Measurements from ENCODE around the gene PYGM.

The PYGM gene

DNA sequence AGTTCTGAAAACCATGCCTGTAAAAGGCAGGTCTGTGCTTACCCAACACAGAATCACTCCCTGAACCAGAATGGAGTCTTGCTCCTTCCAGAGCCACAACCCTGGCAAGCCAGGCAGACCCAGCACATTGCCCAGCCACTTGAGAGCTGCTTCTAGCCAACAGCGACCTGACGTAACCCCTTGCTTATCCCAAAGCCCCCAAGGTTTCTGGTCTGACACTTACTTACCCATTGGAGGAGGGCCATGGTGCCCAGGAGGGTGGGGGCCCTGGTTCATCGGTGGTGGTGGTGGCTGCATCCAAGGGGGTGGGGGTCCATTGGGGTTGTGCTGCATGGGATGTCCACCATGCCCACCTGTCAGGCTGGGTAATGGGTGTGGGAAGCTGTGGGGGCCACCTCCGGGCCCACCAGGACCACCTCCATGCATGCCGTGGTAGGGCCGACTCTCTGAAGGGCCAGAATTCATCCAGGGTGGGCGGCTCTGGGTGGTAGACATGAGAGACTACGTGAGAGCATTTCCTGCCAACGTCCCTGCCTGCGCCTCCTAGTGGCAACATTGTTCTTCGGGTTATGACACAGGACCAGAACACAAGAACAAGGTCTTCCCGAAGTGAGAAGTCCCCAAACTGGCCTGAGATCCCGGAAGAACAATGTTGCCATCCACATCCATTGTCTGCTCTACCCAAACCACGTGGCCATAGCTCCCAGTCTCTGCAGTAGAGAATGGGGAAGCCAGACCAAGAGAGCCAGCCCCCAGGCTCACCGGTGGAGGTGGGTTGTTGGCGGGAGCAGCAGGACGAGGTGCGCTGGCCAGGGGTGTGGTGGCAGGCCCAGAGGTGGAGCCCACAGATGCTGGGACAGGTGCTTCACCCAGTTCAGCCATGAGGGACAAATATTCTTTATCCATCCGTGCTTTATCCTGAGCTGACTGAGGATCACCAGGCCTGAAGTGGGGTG, 7.8 kb upstream of the PYGM start:
- DNase-seq (ENCODE audit: low read depth in 2 of 2), result peak; percentile 65 to 73

DNA sequence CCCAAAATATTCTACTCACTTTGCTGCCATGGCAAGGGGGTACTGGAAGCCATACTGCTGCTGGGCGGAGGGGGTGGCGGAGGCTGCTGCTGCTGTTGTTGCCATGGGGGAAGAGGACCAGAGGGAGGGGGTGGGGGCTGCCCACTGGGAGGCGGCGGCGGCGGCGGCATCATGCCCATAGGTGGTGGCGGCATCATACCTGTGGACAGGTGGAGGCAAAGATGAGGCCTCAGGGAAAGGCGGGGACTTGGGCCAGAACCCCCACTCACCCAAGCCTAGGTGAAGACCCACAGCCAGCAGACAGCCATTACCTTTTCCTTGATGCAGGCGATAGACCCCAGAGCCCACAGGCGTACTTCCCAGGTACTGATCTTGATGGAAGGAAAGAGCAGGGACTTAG, 7.1 kb upstream of the PYGM start:
- DNase-seq (ENCODE audit: low read depth in 2 of 2), result no peak

DNA sequence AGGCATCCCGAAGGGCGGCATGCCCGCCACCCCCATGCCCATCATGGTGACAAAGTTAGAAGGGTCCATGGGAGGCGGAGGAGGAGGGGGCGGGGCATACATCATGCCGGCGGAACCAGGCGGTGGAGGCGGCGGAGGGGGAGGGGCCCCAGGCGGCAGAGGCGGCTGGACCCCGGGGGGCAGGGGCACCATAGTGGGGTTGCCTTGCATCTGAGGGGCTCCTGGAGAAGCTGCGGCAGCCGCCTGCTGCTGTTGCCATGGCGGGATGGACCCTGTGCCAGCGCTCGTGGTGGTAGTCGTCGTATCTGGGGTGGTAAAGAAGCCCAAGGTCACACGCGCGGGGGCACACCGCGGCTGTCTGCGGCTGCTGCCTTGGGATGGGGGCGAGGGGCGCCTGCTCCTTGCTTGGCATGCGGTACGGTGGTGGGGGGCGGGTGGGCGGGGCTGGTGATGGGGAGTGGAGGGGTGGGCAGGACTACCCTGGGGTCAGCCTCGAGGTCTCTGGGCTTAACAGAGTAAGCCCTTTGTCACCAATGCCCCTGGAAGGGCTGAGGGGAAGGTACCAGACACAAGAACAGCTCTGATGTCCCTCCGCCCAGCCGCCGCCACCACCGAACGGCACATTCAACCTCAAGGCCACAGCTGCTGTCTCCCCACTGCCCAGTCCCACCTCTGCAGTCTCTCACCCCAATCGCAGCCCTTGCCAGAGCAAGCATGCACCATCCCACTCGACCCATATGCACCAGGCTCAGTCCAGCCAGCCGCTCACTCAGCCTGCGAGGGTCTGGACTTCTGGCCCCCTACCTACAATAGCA, 6.3 kb upstream of the PYGM start:
- DNase-seq (ENCODE audit: low read depth in 2 of 2), result no peak

DNA sequence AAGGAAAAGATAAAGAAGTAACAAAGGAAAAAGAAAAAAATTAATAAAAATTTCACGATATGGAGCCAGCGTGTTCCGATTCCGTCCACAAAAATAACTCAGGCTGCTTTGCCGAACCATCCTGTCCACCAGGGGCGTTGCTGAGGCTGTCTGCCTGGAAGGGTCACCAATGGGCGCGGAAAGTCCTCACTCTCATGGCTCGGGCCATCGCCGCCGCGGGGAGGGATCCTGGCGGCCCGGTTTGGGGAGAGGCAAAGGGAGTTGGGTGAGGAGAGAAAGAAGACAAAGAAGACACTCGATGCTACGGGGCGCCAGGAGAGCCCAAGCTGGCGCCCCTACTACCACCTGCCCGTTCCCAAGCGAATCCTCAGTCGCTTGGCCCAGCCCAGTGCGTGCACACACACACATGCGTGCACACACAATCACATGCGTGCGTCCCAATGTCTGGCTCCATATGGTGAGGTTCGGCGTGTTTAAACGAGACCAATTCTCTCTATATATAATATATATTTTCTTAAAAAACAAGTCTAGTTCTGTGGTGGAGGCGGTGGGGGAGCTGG, 5.6 kb upstream of the PYGM start:
- no peak for DNase-seq (ENCODE audit: low read depth in 2 of 2)

DNA sequence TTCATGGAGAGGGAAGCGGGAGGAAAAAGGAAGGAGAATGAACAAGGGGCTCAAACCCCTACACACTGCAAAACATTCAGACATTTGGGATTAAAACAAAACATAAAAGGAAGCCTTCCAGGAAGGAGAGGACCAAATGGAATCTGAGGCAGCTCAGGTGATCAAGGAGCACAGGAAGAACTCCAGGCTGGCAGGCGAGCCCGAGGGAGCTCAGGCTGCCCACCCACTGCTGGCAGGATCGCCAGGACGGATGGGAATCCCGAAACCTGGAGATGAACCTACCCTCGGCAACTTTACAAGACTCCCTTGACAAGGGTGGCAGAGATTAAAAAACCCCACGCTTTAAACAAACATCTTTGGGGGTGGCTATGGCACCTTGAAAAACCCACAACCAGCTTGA, 5.0 kb upstream of the PYGM start:
- DNase-seq (ENCODE audit: low read depth in 2 of 2), result no peak

DNA sequence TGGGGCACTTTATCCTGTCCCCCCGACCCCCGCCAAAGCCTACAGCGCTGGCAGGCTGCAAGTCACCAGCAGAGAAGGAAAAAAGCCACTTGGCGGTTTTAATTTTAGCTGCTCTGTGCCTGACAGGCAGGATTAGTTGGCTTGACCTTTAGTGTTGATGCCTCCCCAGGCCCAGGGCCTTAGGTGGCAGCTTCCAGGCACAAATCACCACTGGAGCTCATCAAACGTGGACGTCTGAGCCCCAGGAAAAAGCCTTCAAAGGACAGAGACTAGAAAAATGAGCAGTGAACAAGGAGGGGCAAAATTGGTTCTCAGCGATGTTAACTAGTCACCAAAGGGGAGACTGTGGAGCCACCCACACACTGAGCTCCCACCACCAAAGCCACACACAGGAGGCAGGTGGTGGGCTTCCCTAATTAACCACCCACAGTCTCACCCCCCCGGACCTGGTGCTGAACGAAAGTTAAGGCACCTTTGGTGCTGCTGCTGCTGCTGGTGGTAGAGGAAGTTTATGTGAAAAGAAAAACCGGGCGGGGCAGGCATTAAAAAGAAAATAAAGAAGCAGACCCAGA, 4.4 kb upstream of the PYGM start:
- no peak for DNase-seq (ENCODE audit: low read depth in 2 of 2)

DNA sequence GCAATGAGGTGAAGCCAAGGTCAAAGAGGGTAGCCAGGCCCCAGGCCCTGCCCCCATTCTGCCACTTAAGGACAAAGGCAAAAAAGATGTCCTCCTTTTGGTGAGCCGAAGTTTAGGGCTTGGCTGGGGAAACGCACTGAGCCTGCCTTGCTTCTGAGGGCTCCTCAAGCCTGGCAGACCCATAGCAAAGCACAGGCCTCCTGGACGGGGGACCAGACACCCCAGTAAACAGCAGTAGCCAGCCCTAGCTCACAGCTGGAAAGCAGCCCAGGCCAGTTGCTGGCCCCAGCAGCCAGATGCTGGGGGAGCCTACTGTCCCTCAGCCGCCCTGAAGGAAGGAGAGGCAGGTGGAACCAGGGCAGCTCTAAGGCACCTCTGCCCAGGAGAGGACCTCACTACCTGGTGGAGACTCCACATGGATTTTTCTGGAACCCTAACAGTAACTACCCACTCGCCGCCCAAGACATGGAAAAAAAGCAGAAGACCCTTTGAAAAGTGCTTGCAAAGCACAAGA, 3.8 kb upstream of the PYGM start:
- no peak for DNase-seq (ENCODE audit: low read depth in 2 of 2)

DNA sequence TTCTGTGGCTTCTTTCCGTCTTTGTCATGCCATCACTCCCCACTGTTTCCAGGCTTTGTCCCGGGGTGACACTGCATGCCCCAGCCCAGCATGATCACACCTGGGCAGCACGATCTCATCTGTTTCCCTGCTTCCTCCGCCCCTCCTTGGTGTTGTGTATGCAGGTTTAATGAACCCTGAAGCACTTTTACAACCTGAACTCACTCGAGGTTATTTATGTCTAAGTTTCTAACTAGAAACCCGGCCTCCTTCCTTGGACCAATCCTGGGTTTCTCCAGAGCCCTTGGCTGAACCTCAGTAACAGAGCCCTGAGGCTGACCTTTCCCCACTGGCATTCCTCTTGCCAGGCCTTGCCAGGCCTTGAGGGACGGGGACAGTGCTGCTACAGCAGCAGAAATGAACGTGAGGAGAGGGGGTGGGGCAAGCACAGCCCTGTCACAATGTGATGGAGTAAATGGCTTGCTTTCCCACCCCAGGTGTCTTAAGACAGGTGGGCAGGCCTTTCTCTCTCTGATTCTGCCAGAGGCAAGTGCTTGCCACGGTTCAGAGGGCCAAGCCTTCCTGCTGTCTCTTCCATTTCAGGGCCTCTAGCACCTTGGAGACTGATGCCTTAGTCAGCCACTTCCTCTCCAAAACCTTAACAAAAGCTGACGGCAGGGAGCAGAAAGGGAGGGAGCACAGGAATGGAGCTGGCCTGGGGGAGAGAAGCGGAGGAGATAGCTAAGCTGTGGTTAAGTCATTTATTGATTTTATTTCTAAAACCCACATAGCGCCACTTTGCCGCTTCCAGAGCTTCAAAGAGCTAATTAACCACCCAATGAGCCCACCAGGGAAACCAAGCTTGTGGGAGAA, 3.1 kb upstream of the PYGM start:
- DNase-seq (ENCODE audit: low read depth in 2 of 2), result no peak

DNA sequence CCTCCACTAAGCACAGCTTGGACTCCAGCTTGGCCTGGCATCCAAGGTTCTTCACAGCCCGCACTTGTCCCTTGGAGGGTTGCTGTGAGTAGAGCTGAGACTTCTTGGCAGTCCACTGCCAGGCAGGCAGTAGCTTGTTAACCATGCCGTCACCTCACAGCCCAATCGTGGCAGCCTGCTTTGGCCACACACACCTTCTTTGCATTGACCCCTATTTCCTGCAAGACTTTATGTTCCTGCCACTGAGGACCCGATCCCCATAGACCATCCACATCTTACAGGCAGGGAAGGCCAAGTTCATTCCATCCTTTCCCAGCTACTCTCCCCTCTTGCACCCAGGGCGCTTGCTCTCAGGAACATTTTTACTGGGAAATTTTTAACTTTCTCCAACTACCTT, 2.5 kb upstream of the PYGM start:
- no peak for DNase-seq (ENCODE audit: low read depth in 2 of 2)

DNA sequence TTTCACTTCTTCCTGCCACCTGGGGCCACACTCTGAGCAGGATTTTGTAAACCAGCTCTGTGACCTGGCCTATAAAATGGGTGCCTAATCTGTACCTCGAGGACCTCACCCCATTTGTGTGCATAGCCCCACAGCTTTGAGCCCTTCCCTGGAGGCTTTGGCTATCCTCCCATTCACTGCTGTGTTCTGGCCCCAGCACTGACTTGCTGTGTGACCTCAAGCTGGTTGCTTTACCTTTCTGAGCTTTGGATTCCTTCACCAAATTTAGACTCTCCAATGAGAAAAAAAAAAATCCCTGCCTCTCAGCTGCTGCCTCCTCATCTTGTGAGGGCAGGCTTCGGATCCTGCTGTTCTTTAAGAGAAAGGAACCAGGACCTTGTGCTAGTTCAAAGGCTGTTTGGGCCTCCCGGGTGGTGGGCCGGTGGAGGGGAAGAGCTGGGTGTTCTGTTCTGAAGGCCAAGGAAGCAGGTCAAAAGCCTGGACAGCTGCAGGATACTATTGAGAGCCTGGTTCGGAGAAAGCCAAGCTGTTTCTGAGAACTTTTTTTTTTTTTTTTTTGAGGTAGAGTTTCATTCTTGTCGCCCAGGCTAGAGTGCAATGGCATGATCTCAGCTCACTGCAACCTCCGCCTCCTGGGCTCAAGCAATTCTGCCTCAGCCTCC, 1.1 kb upstream of the PYGM start:
- no peak for DNase-seq (ENCODE audit: low read depth in 2 of 2)

DNA sequence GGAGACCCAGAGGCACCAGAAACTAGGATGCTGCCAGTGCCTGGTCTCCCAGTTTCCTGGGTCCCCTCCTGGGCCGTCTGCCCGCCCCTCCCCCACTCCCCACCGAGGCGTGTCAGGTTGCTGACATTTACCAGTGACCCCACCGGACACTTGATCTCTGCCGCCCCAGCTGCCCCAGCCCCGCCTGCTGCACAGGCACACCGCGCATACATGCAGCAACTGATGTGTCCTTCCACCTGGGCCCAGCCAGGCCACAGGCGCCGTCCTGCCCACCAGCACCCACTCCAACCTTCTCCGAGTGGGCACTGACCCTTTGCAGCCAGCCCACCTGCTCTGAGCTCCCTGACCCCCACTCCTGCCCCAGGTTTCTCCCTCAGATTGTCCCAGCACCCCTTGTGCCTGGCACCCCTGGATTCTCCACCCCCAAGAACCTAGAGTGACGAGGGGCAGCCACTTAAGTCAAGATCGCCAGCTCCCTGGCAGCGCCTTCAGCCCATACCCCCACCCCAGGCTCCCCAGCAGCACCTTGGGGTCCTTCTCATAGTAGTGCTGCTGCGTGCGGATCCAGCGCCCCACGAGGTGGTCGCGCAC, 548 bp downstream of the PYGM start:
- no peak for DNase-seq (ENCODE audit: low read depth in 2 of 2)

DNA sequence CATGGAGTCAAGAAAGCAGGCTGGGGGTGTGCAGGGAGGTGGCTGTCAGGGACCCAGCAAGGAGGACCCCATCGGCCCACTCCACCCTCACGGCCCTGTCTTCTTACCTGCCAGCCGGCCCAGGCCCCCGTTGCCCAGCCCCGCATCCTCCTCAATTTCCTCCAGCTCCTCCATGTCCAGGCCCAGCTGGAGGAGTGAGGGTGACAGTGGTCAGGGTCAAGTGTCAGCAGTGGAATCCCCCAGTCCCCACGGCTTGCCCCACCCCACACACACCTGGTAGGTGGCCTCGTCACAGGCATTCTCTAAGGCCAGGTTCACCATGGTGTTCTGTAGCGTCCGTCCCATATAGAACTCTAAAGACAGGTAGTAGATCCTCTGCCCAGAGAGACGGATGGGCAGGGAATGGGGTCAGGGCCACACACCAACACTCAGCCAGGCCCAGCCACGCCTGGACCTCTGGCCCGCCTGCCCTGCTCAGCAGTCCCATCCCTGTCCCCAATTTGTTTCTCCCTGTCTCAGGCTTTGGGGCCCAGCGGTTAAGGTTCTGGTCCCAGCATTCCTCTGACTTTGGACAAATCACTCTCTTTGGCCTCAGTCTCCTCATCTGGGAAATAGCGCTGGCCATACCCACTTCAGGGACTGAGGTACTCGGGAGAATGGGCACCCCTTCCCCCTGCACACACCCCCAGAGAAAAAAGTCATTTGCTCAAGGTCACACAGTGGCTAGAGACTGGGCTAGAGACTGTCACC, 1.3 kb downstream of the PYGM start:
- no peak for DNase-seq (ENCODE audit: low read depth in 2 of 2)

DNA sequence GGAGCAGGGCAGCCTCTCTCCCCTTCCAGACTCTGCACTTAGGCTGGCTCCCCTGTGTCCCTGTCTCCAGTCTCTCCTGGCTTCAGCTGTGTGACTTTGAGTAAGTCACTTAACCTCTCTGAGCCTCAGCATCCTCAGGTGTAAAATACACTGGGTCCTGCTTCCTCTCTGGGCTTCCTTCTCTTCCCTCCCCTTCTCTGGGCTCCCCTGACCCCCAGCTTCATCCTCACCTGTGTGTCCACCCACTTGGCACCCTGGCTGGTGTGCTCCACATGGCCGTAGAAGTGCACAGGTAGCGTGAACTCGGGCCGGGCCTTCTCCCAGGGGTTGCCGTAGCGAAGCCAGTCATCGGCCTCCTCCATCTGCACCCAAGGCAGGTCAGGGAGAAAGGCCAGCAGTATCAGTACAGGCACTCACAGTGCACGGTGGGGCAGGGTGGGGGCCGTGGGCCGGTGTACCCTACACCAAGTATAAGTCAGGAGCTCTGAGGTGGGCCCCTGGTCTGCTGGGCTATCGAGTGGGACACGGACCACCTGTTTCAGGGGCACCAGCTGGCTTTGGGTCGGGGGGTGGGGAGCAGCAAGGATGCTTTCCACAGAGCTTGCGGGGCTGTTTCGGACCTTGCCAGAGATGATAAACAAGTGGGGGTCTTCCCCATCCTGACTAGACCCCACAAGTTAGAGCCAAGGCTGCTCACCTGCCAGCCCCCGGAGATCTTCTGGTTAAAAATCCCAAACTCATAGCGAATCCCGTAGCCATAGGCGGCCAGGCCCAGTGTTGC, 2.0 kb downstream of the PYGM start:
- no peak for DNase-seq (ENCODE audit: low read depth in 2 of 2)

DNA sequence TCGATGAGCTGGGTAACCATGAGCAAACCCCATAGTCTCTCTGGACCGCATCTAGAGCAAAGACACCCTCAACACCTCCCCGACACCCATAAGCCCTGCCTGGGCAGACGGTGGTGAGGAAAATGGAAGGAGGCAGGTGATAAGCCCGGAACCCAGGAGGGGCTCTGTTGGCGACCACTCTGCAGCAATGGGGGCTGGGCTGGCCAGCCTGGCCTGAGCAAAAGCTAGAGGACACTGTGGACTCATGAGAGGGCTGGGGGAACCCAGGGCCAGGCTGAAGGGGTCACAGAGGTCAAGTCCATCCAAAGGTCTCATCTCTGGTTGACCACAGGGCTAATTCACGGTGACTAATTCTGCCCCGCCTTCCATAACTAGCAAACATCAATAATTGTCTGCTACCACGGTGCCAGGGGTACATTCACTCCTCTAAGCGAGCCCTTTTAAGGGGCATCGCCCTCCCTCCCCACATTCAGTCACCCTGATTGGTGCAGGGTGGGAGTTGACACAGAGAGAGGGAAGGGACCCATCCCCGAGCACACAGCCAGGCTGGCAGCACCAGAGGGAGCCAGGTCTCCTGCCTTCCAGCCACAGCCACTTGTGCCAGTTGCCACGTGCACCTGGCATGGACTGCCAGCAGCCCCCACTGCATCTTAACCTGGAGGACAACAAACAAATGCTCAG, 4.0 kb downstream of the PYGM start:
- DNase-seq (ENCODE audit: low read depth in 2 of 2), result no peak

DNA sequence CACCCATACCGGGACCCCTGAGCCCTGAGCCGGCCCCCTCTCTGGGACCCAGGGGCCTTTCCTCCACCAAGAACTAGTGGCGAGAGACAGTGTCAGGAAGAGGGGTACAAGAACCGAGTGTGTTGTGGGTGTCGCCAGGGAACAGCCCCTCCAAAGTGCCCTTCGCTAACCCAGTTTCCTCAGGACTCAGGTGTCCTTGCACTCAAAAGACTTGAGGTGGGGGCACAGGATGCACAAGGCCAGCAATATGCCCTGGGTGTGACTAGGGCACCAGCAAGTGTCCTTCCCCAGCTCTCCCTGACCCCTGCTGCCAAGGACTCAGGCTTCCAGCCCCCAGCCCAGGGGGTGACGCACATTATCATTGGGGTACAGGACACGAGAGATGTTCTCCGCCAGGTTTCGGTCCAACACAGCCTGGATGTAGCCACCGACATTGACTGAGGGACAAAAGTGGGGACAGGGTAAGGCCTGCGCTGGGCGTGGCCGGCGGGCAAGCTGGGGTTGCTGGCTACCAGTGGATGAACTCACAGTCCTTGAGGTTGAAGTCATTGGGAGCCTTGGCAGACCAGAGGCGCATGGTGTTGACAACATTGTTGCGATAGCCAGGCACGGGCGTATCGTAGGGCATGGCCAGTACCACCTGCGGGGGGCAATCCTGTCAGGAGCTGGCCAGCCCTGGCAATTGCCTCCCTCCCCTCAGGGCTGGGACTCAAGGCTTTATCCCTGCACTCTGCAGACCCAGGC, 4.7 kb downstream of the PYGM start:
- no peak for DNase-seq (ENCODE audit: low read depth in 2 of 2)

DNA sequence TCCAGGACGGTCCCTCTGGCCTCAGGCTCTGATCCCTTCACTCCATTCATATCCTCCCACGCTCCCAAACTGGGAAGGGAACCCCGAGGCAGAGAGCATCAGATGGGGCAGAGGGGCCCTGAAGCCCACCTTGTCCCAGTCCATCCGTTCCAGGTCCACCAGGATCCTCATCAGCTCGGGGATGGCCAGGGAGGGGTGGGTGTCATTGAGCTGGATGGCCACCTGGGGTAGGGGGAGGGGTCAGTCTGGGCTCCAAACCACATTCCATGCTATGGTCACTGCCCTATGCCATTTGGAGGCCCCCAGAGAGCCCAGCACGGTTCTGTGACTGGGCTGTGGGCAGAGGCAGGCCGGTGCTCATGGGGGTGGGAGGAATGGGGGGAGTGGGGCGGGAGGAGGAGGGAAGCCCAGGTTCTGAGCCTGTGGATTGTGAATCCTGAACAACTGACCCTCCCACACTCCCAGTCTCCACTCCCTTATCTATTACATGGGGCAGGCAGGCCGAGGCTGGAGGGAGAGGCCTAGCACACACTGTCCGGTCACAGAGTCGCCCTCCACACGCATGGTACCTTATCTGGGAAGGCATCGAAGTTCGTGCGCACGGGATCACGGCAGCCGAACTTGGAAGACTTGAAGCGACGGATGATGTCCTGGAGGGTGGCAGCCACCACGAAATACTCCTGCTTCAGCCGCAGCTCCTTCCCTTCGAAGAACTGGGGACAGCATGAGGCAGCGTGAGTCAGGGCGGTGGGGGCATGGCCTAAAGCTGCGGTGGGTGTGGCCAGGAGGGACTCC, 5.5 kb downstream of the PYGM start:
- no peak for DNase-seq (ENCODE audit: low read depth in 2 of 2)
